ENCODE results near the gene TRIP6. TPM values are rescaled to one million over a fixed set of nuclear protein-coding genes. Genes with fewer than 3 reads are reported as not detected.

Gene TRIP6
- total RNA-seq, 1 experiment from 2014 or later, result 102 TPM

DNA sequence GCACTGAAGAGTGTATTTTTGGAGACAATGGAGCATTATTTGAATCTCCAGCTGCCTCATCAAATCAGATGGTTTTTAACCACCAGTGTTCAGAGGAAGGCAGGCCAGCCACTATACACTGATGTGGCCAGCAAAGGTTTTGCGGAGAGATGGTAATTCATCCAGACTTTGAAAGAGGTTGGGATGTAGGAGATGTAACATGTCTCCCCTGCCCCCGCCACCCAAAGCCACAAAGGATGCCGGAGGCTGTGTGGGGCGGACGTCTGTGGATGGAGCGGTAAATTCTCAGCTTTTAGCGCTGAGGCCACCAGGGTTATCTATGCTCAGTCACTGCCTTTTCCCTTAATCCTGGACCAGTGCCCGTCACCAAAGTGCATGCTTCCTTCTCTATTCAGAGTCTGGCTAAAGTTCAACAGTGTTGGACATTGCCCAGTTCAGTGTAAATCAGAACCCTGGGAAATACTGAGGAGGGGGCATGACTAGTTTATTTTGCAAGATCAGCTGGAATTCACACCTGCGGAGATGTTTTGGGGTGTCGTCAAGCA, 3.7 kb upstream of the TRIP6 start:
- BruUV-seq (replicated peaks), result no TSS peak
- Histone ChIP-seq H3K9me2 (ENCODE audit: insufficient read depth) (no peaks in the 10 kb centered on the region), H3K4me2 (ENCODE audit: low read length) (no peak overlapping the region), H3K27me3 (ENCODE audit: insufficient read depth, low read length) (no peaks in the 10 kb centered on the region), H3K36me3 (ENCODE audit: control insufficient read depth in 1 of 2, insufficient read depth in 2 of 2, low read length in 2 of 2) (peaks cover 2 to 13% of the 10 kb centered on the region in 2 experiments; a peak in 3 of 4 replicates), H3K79me2 (ENCODE audit: insufficient read depth, low read length) (peaks cover 15% of the 10 kb centered on the region), H2AFZ (ENCODE audit: low read depth, low read length, poor library complexity, severe bottlenecking) (no peak overlapping the region), H3K27ac (ENCODE audit: low read depth, low read length) (no peak overlapping the region), H3K9me3 (ENCODE audit: control insufficient read depth in 1 of 2, insufficient read depth in 1 of 2, low read depth in 1 of 2, low read length in 2 of 2) (no peaks in the 10 kb centered on the region), H3K4me3 (replicated peaks in 1 of 2; ENCODE audit: low read depth in 1 of 2, low read length in 2 of 2) (no peak overlapping the region), H3K9ac (ENCODE audit: low read length) (no peak overlapping the region), H4K20me1 (ENCODE audit: insufficient read depth) (no peaks in the 10 kb centered on the region), H3K4me1 (ENCODE audit: control insufficient read depth in 1 of 2, insufficient read depth in 2 of 2, low read length in 2 of 2) (peaks cover 21 to 33% of the 10 kb centered on the region in 2 experiments)
- DNase-seq (ENCODE audit: low read depth, low spot score), result no peak
- POLR2A ChIA-PET, result no interaction called here
- RAD21 ChIA-PET (ENCODE audit: low non-redundant PET in 1 of 2, low total read pairs in 2 of 2, uncharacterized antibody in 2 of 2, unreplicated experiment in 2 of 2), result no interaction called here
- TF ChIP-seq, protein P1, sequence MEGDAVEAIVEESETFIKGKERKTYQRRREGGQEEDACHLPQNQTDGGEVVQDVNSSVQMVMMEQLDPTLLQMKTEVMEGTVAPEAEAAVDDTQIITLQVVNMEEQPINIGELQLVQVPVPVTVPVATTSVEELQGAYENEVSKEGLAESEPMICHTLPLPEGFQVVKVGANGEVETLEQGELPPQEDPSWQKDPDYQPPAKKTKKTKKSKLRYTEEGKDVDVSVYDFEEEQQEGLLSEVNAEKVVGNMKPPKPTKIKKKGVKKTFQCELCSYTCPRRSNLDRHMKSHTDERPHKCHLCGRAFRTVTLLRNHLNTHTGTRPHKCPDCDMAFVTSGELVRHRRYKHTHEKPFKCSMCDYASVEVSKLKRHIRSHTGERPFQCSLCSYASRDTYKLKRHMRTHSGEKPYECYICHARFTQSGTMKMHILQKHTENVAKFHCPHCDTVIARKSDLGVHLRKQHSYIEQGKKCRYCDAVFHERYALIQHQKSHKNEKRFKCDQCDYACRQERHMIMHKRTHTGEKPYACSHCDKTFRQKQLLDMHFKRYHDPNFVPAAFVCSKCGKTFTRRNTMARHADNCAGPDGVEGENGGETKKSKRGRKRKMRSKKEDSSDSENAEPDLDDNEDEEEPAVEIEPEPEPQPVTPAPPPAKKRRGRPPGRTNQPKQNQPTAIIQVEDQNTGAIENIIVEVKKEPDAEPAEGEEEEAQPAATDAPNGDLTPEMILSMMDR (IDR thresholded peaks at IDR 0.05 in 2 of 3, conservative IDR thresholded peaks at IDR 0.05 in 1 of 3; ENCODE audit: borderline replicate concordance in 1 of 3, insufficient read depth in 1 of 3, low read depth in 2 of 3, low read length in 2 of 3), result no peak
- TF ChIP-seq FOSL1 (IDR thresholded peaks at IDR 0.05; ENCODE audit: low read depth) (no peak), JUND (IDR thresholded peaks at IDR 0.05) (no peak), REST (IDR thresholded peaks at IDR 0.05; ENCODE audit: low read depth) (no peak), SP1 (IDR thresholded peaks at IDR 0.05; ENCODE audit: low read depth) (no peak), EGR1 (IDR thresholded peaks at IDR 0.05; ENCODE audit: low read depth) (no peak), POLR2AphosphoS5 (IDR thresholded peaks at IDR 0.05; ENCODE audit: low read depth, low read length) (no peak), CBX3 (IDR thresholded peaks at IDR 0.05; ENCODE audit: low read depth) (no peak), SIN3A (IDR thresholded peaks at IDR 0.05; ENCODE audit: low read depth) (no peak), EZH2phosphoT487 (IDR thresholded peaks at IDR 0.05; ENCODE audit: borderline replicate concordance) (no peak), YY1 (IDR thresholded peaks at IDR 0.05; ENCODE audit: extremely low read depth, insufficient replicate concordance, low read depth, low read length) (no peak), ZFX (IDR thresholded peaks at IDR 0.05) (no peak), MAX (IDR thresholded peaks at IDR 0.05) (no peak), POLR2A (IDR thresholded peaks at IDR 0.05; ENCODE audit: borderline replicate concordance, extremely low read depth, insufficient read depth, insufficient read length) (no peak), ZBTB33 (IDR thresholded peaks at IDR 0.05; ENCODE audit: extremely low read depth, insufficient replicate concordance, low read length) (no peak), EZH2 (IDR thresholded peaks at IDR 0.05) (no peak), SRF (IDR thresholded peaks at IDR 0.05; ENCODE audit: low read depth) (no peak), ELF1 (IDR thresholded peaks at IDR 0.05; ENCODE audit: borderline replicate concordance, low read depth) (no peak)
- intact Hi-C loops (cut with micrococcal nuclease), result no loop called here
- ATAC-seq, result no peak
- CTCF ChIA-PET, result no interaction called here

Measured in HCT116 (cell line).